K562 (cell line): ENCODE data around the gene RTF1. TPM values are rescaled to one million over a fixed set of nuclear protein-coding genes. Genes with fewer than 3 reads are reported as not detected.

Experiments used
- ATAC-seq: fragments of 200-7000 bp; cut with Tn5 transposase; 3 replicates; pipeline ENCODE4 v1.9.1; 2020; ENCODE audit warnings: moderate library complexity
- BruUV-seq: library from RNA; stranded (reverse); fragments of 400-500 nt; replicated peaks from 2 replicates; lab custom pipeline; 2021; lab: Mats Ljungman, UMichigan
- CTCF ChIA-PET: fragments of 300-600 bp; formaldehyde crosslinking; extraction: SDS; loops from one replicate; lab custom pipeline; 2021; ENCODE audit warnings: low intra/inter-chr PET ratio; lab: Yijun Ruan, JAX
- POLR2A ChIA-PET: fragments of 300-600, 350-650 bp; sonication (Branson Sonifier 250); formaldehyde crosslinking; extraction: SDS; loops from one replicate; lab custom pipeline; 2021; ENCODE audit warnings: antibody characterized with exemption, inconsistent platforms; lab: Yijun Ruan, JAX
- DNase-seq, 4 experiments: peaks; one replicate each; pipeline versions ENCODE4 v3.0.0 to v3.0.0-alpha.2; 2011 to 2018; ENCODE audit warnings: low spot score in 3 of 4, mixed read lengths in 3 of 4; ENCODE audit errors: extremely low read depth in 1 of 4
- FAIRE-seq: peaks from 2 replicates; lab custom pipeline; 2011; peaks lifted over from hg19 to GRCh38; lab: Jason Lieb, UNC
- H2AFZ ChIP-seq: 2 replicates; pipeline ENCODE4 v1.6.0; 2011; ENCODE audit warnings: low read depth, low read length, control low read depth, inconsistent platforms
- H3K27ac ChIP-seq: fragments of 200-600 bp; 3 replicates; pipeline ENCODE4 v1.8.0; 2011; ENCODE audit warnings: low read depth, mild to moderate bottlenecking, control low read depth, inconsistent platforms, low read length, moderate library complexity, mixed read lengths; ENCODE audit errors: extremely low read depth
- H3K27me3 ChIP-seq, 2 experiments: fragments of 300-600 bp in 1 of 2; 2 replicates in 1 of 2; 3 replicates in 1 of 2; pipeline versions ENCODE4 v1.6.0 to v1.8.0; 2011; ENCODE audit warnings: inconsistent platforms in 2 of 2, low read length in 2 of 2, mild to moderate bottlenecking in 1 of 2, mixed read lengths in 1 of 2, moderate library complexity in 1 of 2; ENCODE audit not compliant: control insufficient read depth in 2 of 2, insufficient read depth in 2 of 2
- H3K36me3 ChIP-seq: fragments of 300-600 bp; 3 replicates; pipeline ENCODE4 v1.8.0; 2011; ENCODE audit warnings: mild to moderate bottlenecking, low read length, inconsistent platforms; ENCODE audit not compliant: control insufficient read depth, insufficient read depth
- H3K4me1 ChIP-seq, 2 experiments: fragments of 200-600 bp in 1 of 2; replicated peaks in 1 of 2; 2 replicates in 1 of 2; 3 replicates in 1 of 2; pipeline versions ENCODE4 v1.5.1 to v1.8.0; 2011; ENCODE audit warnings: inconsistent platforms in 2 of 2, low read length in 2 of 2, mild to moderate bottlenecking in 1 of 2, mixed read lengths in 1 of 2, moderate library complexity in 1 of 2; ENCODE audit not compliant: control insufficient read depth in 2 of 2, insufficient read depth in 2 of 2
- H3K4me2 ChIP-seq: 2 replicates; pipeline ENCODE4 v1.6.1; 2011; ENCODE audit warnings: low read length, control low read depth, inconsistent platforms, mixed read lengths; ENCODE audit not compliant: insufficient read depth
- H3K4me3 ChIP-seq: fragments of 200-600 bp; sonication (generic), shearing (Covaris generic); 2 replicates; pipeline ENCODE4 v1.5.1; 2016; ENCODE audit warnings: control low read depth, inconsistent platforms
- H3K79me2 ChIP-seq: fragments of 200-600 bp; 3 replicates; pipeline ENCODE4 v1.8.0; 2011; ENCODE audit warnings: low read length, inconsistent platforms; ENCODE audit not compliant: control insufficient read depth, insufficient read depth
- H3K9ac ChIP-seq, 2 experiments: 2 replicates each; pipeline versions ENCODE4 v1.6.0 to v1.6.1; 2011; ENCODE audit warnings: low read depth in 2 of 2, low read length in 2 of 2, control low read depth in 1 of 2, inconsistent platforms in 1 of 2, mild to moderate bottlenecking in 1 of 2, mixed read lengths in 1 of 2; ENCODE audit not compliant: insufficient read depth in 1 of 2
- H3K9me1 ChIP-seq: one replicate; pipeline ENCODE4 v1.6.0; 2011; ENCODE audit warnings: inconsistent platforms, mild to moderate bottlenecking, low read length, moderate library complexity; ENCODE audit not compliant: control insufficient read depth, insufficient read depth
- H3K9me3 ChIP-seq: replicated peaks from 2 replicates; pipeline ENCODE4 v1.5.1; 2011; ENCODE audit warnings: low read depth, low read length, inconsistent platforms; ENCODE audit not compliant: control insufficient read depth, insufficient read depth
- H4K20me1 ChIP-seq: replicated peaks from 2 replicates; pipeline ENCODE4 v1.6.1; 2011; ENCODE audit warnings: low read length, inconsistent platforms, mixed read lengths; ENCODE audit not compliant: control insufficient read depth, insufficient read depth
- BACH1 ChIP-seq: fragments of 200-800 bp; sonication (Bioruptor generic); IDR thresholded peaks from 2 replicates; pipeline ENCODE4 v1.6.1; 2016; ENCODE audit warnings: missing genetic modification characterization, missing compliant biosample characterization
- CBX8 ChIP-seq: fragments of 200-600 bp; sonication (generic); IDR thresholded peaks from 2 replicates; pipeline ENCODE4 v1.6.1; 2012; ENCODE audit warnings: borderline replicate concordance, mixed run types, low read depth, mild to moderate bottlenecking, moderate library complexity, mixed read lengths, low read length, control low read depth, inconsistent platforms; ENCODE audit not compliant: poor library complexity, severe bottlenecking; ENCODE audit errors: extremely low read depth
- CREBBP ChIP-seq: IDR thresholded peaks from one replicate; pipeline ENCODE4 v1.6.1; 2012; ENCODE audit warnings: low read depth, mild to moderate bottlenecking, control low read depth, inconsistent platforms, low read length
- ELF2 ChIP-seq: fragments of 250-450 bp; sonication (Bioruptor Pico); IDR thresholded peaks from 2 replicates; pipeline ENCODE4 v1.5.0; 2021; ENCODE audit warnings: mild to moderate bottlenecking
- ELK1 ChIP-seq: sonication (generic); formaldehyde crosslinking; IDR thresholded peaks from 2 replicates; pipeline ENCODE4 v1.8.1; 2022; ENCODE audit warnings: missing genetic modification reagents
- EP400 ChIP-seq: fragments of 450-650 bp; IDR thresholded peaks from 2 replicates; pipeline ENCODE4 v1.6.1; 2017; ENCODE audit warnings: antibody characterized with exemption, mild to moderate bottlenecking, moderate library complexity
- GTF2A2 ChIP-seq: IDR thresholded peaks from 2 replicates; pipeline ENCODE4 v1.6.1; 2016; ENCODE audit warnings: mild to moderate bottlenecking, missing genetic modification characterization, missing compliant biosample characterization
- ILF3 ChIP-seq: fragments of 450-650 bp; IDR thresholded peaks from 2 replicates; pipeline ENCODE4 v1.6.1; 2018; ENCODE audit warnings: antibody characterized with exemption, mild to moderate bottlenecking, moderate library complexity, borderline replicate concordance
- LARP7 ChIP-seq: fragments of 450-650 bp; IDR thresholded peaks from 2 replicates; pipeline ENCODE4 v1.6.1; 2016
- NR2F6 ChIP-seq: fragments of 450-650 bp; formaldehyde crosslinking; IDR thresholded peaks from 2 replicates; pipeline ENCODE4 v1.4.0; 2020; ENCODE audit warnings: mild to moderate bottlenecking
- PKNOX1 ChIP-seq: fragments of 450-650 bp; IDR thresholded peaks from 2 replicates; pipeline ENCODE4 v1.6.1; 2016
- SOX6 ChIP-seq: fragments of 450-650 bp; IDR thresholded peaks from 2 replicates; pipeline ENCODE4 v1.6.1; 2014; ENCODE audit warnings: mild to moderate bottlenecking
- THRB ChIP-seq: fragments of 450-650 bp; formaldehyde crosslinking; conservative IDR thresholded peaks from 2 replicates; pipeline ENCODE4 v1.4.0; 2022; ENCODE audit warnings: mild to moderate bottlenecking, missing genetic modification characterization
- TRIM25 ChIP-seq: fragments of 450-650 bp; IDR thresholded peaks from 2 replicates; pipeline ENCODE4 v1.7.0; 2016; ENCODE audit warnings: borderline replicate concordance
- ZNF780A ChIP-seq: fragments of 250-450 bp; sonication (Bioruptor Pico); IDR thresholded peaks from 2 replicates; pipeline ENCODE4 v1.5.0; 2021; ENCODE audit warnings: mild to moderate bottlenecking
- WGBS: fragments of 100-300 bp; shearing (Covaris generic); methylation state at CpG from one replicate; pipeline ENCODE4 v1.1.6; 2016; ENCODE audit warnings: low coverage, mixed read lengths; ENCODE audit not compliant: insufficient coverage; ENCODE audit errors: missing lambda C conversion rate; 5-methylcytosine and 5-hydroxymethylcytosine counted together
- in situ Hi-C: fragments of 300-500 bp; cut with MboI; formaldehyde crosslinking; loops from 4 replicates; pipeline ENCODE4 v1.15.0; 2018; ENCODE audit warnings: inconsistent platforms, mixed read lengths
- intact Hi-C: fragments of 100-400 bp; cut with micrococcal nuclease; formaldehyde crosslinking; loops from 2 replicates; pipeline ENCODE4 v1.14.2; 2022
- polyA plus RNA-seq, 8 experiments: library from polyadenylated mRNA; depleted of rRNA in 4 of 8; stranded (reverse) in 5 of 8; unstranded in 3 of 8; fragments of >200 nt; fragmentation: Nextera tagmentation in 2 of 8; fragmentation: Illumina TruSeq in 1 of 8; extraction: Ambion mirVana in 2 of 8; extraction: Trizol in 1 of 8; gene quantifications; 2 replicates each; pipeline versions ENCODE4 v1.2.1 to v1.2.3, GENCODE V29; 2011 to 2014; ENCODE audit warnings: inconsistent platforms in 1 of 8, missing spikeins in 1 of 8
- total RNA-seq, 7 experiments: library from RNA; depleted of rRNA in 6 of 7; stranded (reverse); fragments of >200 nt in 6 of 7; fragmentation: Illumina TruSeq in 2 of 7; extraction: Trizol in 2 of 7; gene quantifications; 2 replicates each; pipeline versions ENCODE4 v1.2.1 to v1.2.3, GENCODE V29; 2011 to 2021; ENCODE audit warnings: low replicate concordance in 1 of 7

The RTF1 gene
- total and polyA plus RNA-seq, 9 of the 15 experiments (the other 6 are each of a cell fraction or from before 2014, with no cell fraction given), result 7.6 to 69.5 (median 31.5) TPM

GRCh38 chr15:41407341-41407740 is 9.6 kb upstream of the RTF1 start:
- FAIRE-seq (no peak), DNase-seq (no peak), ATAC-seq (no peak)
- Histone ChIP-seq H3K9ac (no peak overlapping the region), H2AFZ (no peak overlapping the region), H3K36me3 (no peaks in the 10 kb centered on the region), H3K9me1 (no peaks in the 10 kb centered on the region), H3K4me3 (no peak overlapping the region), H4K20me1 (0 out of 2 replicates have a peak, but pooled peaks cover 4% of the 10 kb centered on the region), H3K4me1 (peaks cover 8 to 18% of the 10 kb centered on the region in 2 experiments; a peak in 4 of 5 replicates), H3K79me2 (peaks cover 3% of the 10 kb centered on the region; the same call in 2 of the 3 replicates), H3K4me2 (no peak overlapping the region), H3K27me3 (no peaks in the 10 kb centered on the region), H3K27ac (no peak overlapping the region), H3K9me3 (no peaks in the 10 kb centered on the region)
- CTCF ChIA-PET, result interaction anchor here (0.6 kb wide), 1 partner anchor 513 kb away, joined by 3 read pairs; the partner anchor contains the start of gene VPS18
- intact Hi-C loops, result no loop called here
- POLR2A ChIA-PET, result interaction anchor here (1.0 kb wide), 1 partner anchor 26 kb away, joined by 3 read pairs; no protein-coding TSS in a partner anchor
- no TSS peak for BruUV-seq
- WGBS, result 64% methylated on average over 5 of the region's 5 CpGs
- in situ Hi-C loops, result no loop called here
- no peak for TF ChIP-seq LARP7
- no peak for TF ChIP-seq CBX8
- TF ChIP-seq THRB (CRISPR knock-in tag), result no peak
- TF ChIP-seq BACH1 (tag), result no peak
- no peak for TF ChIP-seq ZNF780A (CRISPR knock-in tag)
- TF ChIP-seq CREBBP, result no peak
- no peak for TF ChIP-seq PKNOX1
- TF ChIP-seq ELF2 (CRISPR knock-in tag), result no peak
- TF ChIP-seq NR2F6, result no peak
- TF ChIP-seq EP400, result no peak
- TF ChIP-seq ELK1 (CRISPR knock-in tag), result no peak
- TF ChIP-seq ILF3, result no peak
- no peak for TF ChIP-seq GTF2A2 (tag)
- no peak for TF ChIP-seq SOX6
- no peak for TF ChIP-seq TRIM25
